Measurements from ENCODE around the gene ITGA4. TPM values are rescaled to one million over a fixed set of nuclear protein-coding genes. Genes with fewer than 3 reads are reported as not detected.

The ITGA4 gene
- total and polyA plus RNA-seq, 4 donors = 0.73 to 71.0 (median 14.4) TPM

DNA sequence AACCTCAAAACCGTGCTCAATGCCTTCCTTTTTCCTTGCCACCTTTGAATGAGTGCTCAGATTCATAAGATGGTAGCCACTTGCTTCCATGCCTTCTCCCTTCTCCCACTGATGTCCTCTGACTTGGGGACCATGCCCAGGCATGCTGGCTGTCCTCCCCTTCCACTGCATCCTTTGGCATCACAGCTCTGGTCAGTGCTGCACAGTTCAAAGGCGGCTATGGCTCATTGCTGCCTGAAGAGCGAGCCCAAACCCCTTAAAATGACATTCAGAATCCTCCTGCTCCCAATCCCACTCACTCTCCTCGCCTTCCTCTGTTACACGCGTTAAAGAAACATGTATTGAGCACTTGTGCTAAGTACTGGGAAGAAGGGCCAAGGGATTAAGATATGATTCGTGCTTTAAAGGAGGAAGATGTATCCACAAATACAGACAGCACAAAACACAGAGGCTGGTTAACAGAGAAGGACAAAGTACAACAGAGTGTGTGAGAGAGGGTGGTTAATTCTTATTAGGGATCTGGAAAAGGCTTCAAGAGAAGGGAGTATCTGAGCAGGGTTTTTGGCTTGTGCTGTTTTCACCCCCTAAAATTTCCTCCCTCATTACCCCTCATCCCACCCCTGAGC is 118.0 kb downstream of the ITGA4 start:
- no peaks in the 10 kb centered on the region for H3K4me1 ChIP-seq (ENCODE audit: control insufficient read depth in 5 of 5, insufficient read depth in 5 of 5, low read length in 5 of 5)
- WGBS, 2 donors = 72 to 75% methylated on average over 7 of the region's 7 CpGs
- H3K4me3 ChIP-seq = no peak overlapping the region
- ATAC-seq (ENCODE audit: insufficient read depth, low FRiP score) (no peak), DNase-seq (no peak)
- H3K27me3 ChIP-seq (ENCODE audit: control insufficient read depth in 3 of 3, insufficient read depth in 3 of 3, low read length in 2 of 3) = no peaks in the 10 kb centered on the region
- peaks cover 0 to 3% (median 0%) of the 10 kb centered on the region in 4 donors for H3K9me3 ChIP-seq (ENCODE audit: control insufficient read depth in 4 of 4, insufficient read depth in 3 of 4, low read length in 3 of 4)
- H3K27ac ChIP-seq (ENCODE audit: low read depth in 1 of 2, low read length in 1 of 2) = no peak overlapping the region
- no peak overlapping the region for H3K9ac ChIP-seq (ENCODE audit: insufficient read depth in 1 of 2, low read length in 2 of 2)
- no peaks in the 10 kb centered on the region for H3K36me3 ChIP-seq (ENCODE audit: control insufficient read depth in 4 of 4, insufficient read depth in 4 of 4, low read length in 4 of 4)
- TF ChIP-seq, protein P1, sequence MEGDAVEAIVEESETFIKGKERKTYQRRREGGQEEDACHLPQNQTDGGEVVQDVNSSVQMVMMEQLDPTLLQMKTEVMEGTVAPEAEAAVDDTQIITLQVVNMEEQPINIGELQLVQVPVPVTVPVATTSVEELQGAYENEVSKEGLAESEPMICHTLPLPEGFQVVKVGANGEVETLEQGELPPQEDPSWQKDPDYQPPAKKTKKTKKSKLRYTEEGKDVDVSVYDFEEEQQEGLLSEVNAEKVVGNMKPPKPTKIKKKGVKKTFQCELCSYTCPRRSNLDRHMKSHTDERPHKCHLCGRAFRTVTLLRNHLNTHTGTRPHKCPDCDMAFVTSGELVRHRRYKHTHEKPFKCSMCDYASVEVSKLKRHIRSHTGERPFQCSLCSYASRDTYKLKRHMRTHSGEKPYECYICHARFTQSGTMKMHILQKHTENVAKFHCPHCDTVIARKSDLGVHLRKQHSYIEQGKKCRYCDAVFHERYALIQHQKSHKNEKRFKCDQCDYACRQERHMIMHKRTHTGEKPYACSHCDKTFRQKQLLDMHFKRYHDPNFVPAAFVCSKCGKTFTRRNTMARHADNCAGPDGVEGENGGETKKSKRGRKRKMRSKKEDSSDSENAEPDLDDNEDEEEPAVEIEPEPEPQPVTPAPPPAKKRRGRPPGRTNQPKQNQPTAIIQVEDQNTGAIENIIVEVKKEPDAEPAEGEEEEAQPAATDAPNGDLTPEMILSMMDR (IDR thresholded peaks at IDR 0.05; ENCODE audit: control extremely low read depth, extremely low read depth) = no peak

DNA sequence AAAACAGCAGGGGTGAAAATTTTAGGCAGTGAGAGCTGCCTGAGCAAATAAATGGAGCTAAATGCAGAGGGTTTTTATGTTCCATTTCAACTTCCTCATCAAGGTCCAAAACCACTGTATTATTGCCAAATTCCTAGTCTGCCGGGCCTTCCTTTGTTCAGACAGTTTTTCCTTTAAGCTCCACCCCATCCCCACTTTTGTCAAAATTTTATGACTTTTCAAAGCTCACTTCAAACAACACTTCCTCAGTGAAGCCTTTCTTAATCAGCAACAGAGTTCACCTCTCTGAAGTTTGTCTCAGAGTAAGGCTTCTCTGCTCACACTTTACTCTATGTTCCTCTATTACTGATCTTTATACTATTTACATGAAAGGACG is 118.5 kb downstream of the ITGA4 start:
- DNase-seq = no peak
- H3K4me3 ChIP-seq = no peak overlapping the region
- no peaks in the 10 kb centered on the region for H3K27me3 ChIP-seq (ENCODE audit: control insufficient read depth in 3 of 3, insufficient read depth in 3 of 3, low read length in 2 of 3)
- no peak overlapping the region for H3K9ac ChIP-seq (ENCODE audit: insufficient read depth in 1 of 2, low read length in 2 of 2)
- H3K27ac ChIP-seq (ENCODE audit: low read depth in 1 of 2, low read length in 1 of 2) = no peak overlapping the region
- WGBS, 2 donors = 35% methylated on average over 2 of the region's 2 CpGs
- peaks cover 0 to 3% (median 0%) of the 10 kb centered on the region in 4 donors for H3K9me3 ChIP-seq (ENCODE audit: control insufficient read depth in 4 of 4, insufficient read depth in 3 of 4, low read length in 3 of 4)
- no peaks in the 10 kb centered on the region for H3K36me3 ChIP-seq (ENCODE audit: control insufficient read depth in 4 of 4, insufficient read depth in 4 of 4, low read length in 4 of 4)
- TF ChIP-seq, protein P1 (IDR thresholded peaks at IDR 0.05; ENCODE audit: control extremely low read depth, extremely low read depth) = no peak
- H3K4me1 ChIP-seq (ENCODE audit: control insufficient read depth in 5 of 5, insufficient read depth in 5 of 5, low read length in 5 of 5) = no peaks in the 10 kb centered on the region
- no peak for ATAC-seq (ENCODE audit: insufficient read depth, low FRiP score)

DNA sequence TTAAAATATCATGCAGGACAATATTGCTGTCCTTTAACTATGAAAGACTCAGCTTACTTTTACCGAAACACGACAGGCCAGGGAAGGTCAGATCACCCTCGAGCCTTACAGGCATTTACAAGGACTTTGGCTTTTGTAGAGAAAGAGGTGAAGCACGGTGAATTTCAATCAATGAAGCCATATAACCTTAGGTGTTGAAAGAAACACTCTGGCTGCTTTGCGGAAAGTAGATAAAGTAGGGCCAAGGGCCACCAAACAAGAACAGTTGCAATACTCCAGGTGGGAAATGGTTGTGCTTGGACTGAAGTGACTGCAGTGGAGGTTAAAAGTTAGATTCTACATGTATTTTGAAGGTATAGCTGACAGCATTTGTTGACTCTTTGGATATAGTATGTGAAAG is 119.2 kb downstream of the ITGA4 start:
- TF ChIP-seq, protein P1 (IDR thresholded peaks at IDR 0.05; ENCODE audit: control extremely low read depth, extremely low read depth) = no peak
- 81 to 90% methylated on average over 5 of the region's 5 CpGs for WGBS, 2 donors
- DNase-seq = no peak
- no peak overlapping the region for H3K27ac ChIP-seq (ENCODE audit: low read depth in 1 of 2, low read length in 1 of 2)
- no peaks in the 10 kb centered on the region for H3K4me1 ChIP-seq (ENCODE audit: control insufficient read depth in 5 of 5, insufficient read depth in 5 of 5, low read length in 5 of 5)
- ATAC-seq (ENCODE audit: insufficient read depth, low FRiP score) = no peak
- H3K9me3 ChIP-seq (ENCODE audit: control insufficient read depth in 4 of 4, insufficient read depth in 3 of 4, low read length in 3 of 4) = peaks cover 0 to 3% (median 0%) of the 10 kb centered on the region in 4 donors
- H3K27me3 ChIP-seq (ENCODE audit: control insufficient read depth in 3 of 3, insufficient read depth in 3 of 3, low read length in 2 of 3) = no peaks in the 10 kb centered on the region
- H3K36me3 ChIP-seq (ENCODE audit: control insufficient read depth in 4 of 4, insufficient read depth in 4 of 4, low read length in 4 of 4) = no peaks in the 10 kb centered on the region
- H3K4me3 ChIP-seq = no peak overlapping the region
- no peak overlapping the region for H3K9ac ChIP-seq (ENCODE audit: insufficient read depth in 1 of 2, low read length in 2 of 2)

DNA sequence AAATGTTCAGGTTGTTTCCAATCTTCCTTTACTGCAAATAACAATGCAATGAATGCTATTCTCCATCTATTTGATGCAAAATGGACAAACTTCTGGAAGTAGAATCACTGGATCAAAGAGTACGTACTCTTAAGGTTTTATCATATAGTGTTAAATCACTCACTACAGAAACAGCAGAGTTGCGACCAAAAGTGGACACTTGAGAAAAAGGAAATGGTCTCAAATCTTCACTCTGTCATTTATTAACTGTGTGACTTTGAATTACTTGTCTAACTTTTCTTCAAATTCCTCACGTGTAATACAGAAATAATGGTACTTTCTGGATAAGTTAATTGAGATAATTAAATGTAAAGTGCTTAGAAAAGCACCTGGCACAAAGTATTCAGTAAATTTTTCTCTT is 121.6 kb downstream of the ITGA4 start:
- Histone ChIP-seq H3K27me3 (ENCODE audit: control insufficient read depth in 3 of 3, insufficient read depth in 3 of 3, low read length in 2 of 3) (no peaks in the 10 kb centered on the region), H3K9ac (ENCODE audit: insufficient read depth in 1 of 2, low read length in 2 of 2) (no peak overlapping the region), H3K4me3 (no peak overlapping the region), H3K4me1 (ENCODE audit: control insufficient read depth in 5 of 5, insufficient read depth in 5 of 5, low read length in 5 of 5) (no peaks in the 10 kb centered on the region), H3K9me3 (ENCODE audit: control insufficient read depth in 4 of 4, insufficient read depth in 3 of 4, low read length in 3 of 4) (peaks cover 0 to 3% (median 0%) of the 10 kb centered on the region in 4 donors), H3K36me3 (ENCODE audit: control insufficient read depth in 4 of 4, insufficient read depth in 4 of 4, low read length in 4 of 4) (no peaks in the 10 kb centered on the region), H3K27ac (ENCODE audit: low read depth in 1 of 2, low read length in 1 of 2) (no peak overlapping the region)
- 56 to 77% methylated on average over 3 of the region's 3 CpGs for WGBS, 2 donors
- DNase-seq = peak in 1 of 3 donors; percentile 14
- no peak for ATAC-seq (ENCODE audit: insufficient read depth, low FRiP score)
- TF ChIP-seq, protein P1 (IDR thresholded peaks at IDR 0.05; ENCODE audit: control extremely low read depth, extremely low read depth) = no peak

Measured in lung (tissue), 12 donors.